H4 (cell line): ENCODE results near the gene SUPT4H1. TPM values are rescaled to one million over a fixed set of nuclear protein-coding genes. Genes with fewer than 3 reads are reported as not detected.

Experiments
- DNase-seq: peaks from one replicate; pipeline ENCODE4 v3.0.0-alpha.2; 2015; ENCODE audit warnings: low spot score
- total RNA-seq: library from RNA; depleted of rRNA; stranded (reverse); fragments of >200 nt; shearing (Covaris generic); gene quantifications from 2 replicates; pipeline ENCODE4 v1.2.3, GENCODE V29; 2014; rRNA removed

Gene SUPT4H1
- total RNA-seq, 1 experiment from 2014 or later = 99.9 TPM

GRCh38 chr17:58303971-58304749, 47.8 kb downstream of the SUPT4H1 start:
- DNase-seq = peak; percentile 70

GRCh38 chr17:58302919-58303585, 48.9 kb downstream of the SUPT4H1 start:
- DNase-seq = no peak

GRCh38 chr17:58302171-58302918, 49.7 kb downstream of the SUPT4H1 start:
- DNase-seq = no peak

- no peak for DNase-seq
These were observed 50.4 kb downstream of the SUPT4H1 start for GRCh38 chr17:58301504-58302150.

- DNase-seq = no peak
These were observed 51.7 kb downstream of the SUPT4H1 start for GRCh38 chr17:58300336-58300735.

Other genes starting within 250 kb of the SUPT4H1 start
- 0.02 TPM in 1 of 2 replicates, not detected in the other for gene OR4D1, start 203.8 kb downstream of the SUPT4H1 start, total RNA-seq
- not detected in 2 replicates for gene OR4D2, start 185.2 kb downstream of the SUPT4H1 start, total RNA-seq
- gene EPX, start 159.5 kb downstream of the SUPT4H1 start, total RNA-seq = 0.08 TPM in 1 of 2 replicates, not detected in the other
- 16.8 and 18.1 TPM in 2 replicates for gene MKS1, start 132.9 kb downstream of the SUPT4H1 start, total RNA-seq
- not detected in 2 replicates for gene LPO, start 113.6 kb downstream of the SUPT4H1 start, total RNA-seq
- gene MPO, start 71.3 kb downstream of the SUPT4H1 start, total RNA-seq = not detected in 2 replicates
- not detected in 2 replicates for gene TSPOAP1, start 23.4 kb downstream of the SUPT4H1 start, total RNA-seq
- 1.8 and 2.1 TPM in 2 replicates for gene RNF43, start 65.3 kb upstream of the SUPT4H1 start, total RNA-seq
- not detected in 2 replicates for gene HSF5, start 136.2 kb upstream of the SUPT4H1 start, total RNA-seq
- gene MTMR4, start 162.4 kb upstream of the SUPT4H1 start, total RNA-seq = 31.1 and 43.5 TPM in 2 replicates